ENCODE measurements around the gene COL5A1.

DNA sequence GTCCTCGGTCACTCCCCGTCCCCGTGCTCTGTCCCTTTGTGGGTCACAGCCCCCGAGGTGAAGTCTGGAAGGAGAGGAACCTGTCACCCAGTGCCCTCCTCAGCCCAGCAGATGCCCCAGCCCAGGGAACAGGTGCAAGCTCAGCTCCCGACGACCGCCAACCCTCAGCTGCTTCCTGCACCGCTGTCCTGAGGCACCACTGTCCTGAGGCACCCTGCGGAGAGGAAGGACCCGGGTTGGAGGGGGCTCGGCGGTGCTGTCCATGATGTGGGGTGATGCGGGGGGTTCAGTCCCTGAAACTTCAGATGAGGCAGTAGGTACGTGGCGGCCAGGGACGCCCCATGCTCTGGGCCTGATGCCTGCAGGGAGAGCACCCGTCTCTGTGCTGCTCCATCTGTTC, 81.4 kb downstream of the COL5A1 start:
- TF ChIP-seq, protein P1, sequence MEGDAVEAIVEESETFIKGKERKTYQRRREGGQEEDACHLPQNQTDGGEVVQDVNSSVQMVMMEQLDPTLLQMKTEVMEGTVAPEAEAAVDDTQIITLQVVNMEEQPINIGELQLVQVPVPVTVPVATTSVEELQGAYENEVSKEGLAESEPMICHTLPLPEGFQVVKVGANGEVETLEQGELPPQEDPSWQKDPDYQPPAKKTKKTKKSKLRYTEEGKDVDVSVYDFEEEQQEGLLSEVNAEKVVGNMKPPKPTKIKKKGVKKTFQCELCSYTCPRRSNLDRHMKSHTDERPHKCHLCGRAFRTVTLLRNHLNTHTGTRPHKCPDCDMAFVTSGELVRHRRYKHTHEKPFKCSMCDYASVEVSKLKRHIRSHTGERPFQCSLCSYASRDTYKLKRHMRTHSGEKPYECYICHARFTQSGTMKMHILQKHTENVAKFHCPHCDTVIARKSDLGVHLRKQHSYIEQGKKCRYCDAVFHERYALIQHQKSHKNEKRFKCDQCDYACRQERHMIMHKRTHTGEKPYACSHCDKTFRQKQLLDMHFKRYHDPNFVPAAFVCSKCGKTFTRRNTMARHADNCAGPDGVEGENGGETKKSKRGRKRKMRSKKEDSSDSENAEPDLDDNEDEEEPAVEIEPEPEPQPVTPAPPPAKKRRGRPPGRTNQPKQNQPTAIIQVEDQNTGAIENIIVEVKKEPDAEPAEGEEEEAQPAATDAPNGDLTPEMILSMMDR (IDR thresholded peaks at IDR 0.05), result no peak
- TF ChIP-seq POLR2AphosphoS5 (IDR thresholded peaks at IDR 0.05), result no peak
- TF ChIP-seq EP300 (IDR thresholded peaks at IDR 0.05; ENCODE audit: low read depth), result no peak
